Thymus (tissue), 11 donors: ENCODE data around the gene ANKS1B. TPM values are rescaled to one million over a fixed set of nuclear protein-coding genes. Genes with fewer than 3 reads are reported as not detected.

ENCODE experiments used
- DNase-seq, 9 donors: peaks; one replicate each; pipeline ENCODE4 v3.0.0-alpha.2; 2013; ENCODE audit warnings: low spot score in 9 of 9, low read depth in 6 of 9, missing footprints in 1 of 9
- H3K27ac ChIP-seq, 2 donors: one replicate each; pipeline ENCODE4 v1.5.1; 2013; ENCODE audit warnings: control low read depth in 1 of 2, low read depth in 1 of 2, low read length in 1 of 2, mild to moderate bottlenecking in 1 of 2, moderate library complexity in 1 of 2
- H3K27me3 ChIP-seq, 2 donors: one replicate each; pipeline ENCODE4 v1.5.1; 2013; ENCODE audit warnings: low read length in 1 of 2; ENCODE audit not compliant: control insufficient read depth in 2 of 2, insufficient read depth in 1 of 2
- H3K36me3 ChIP-seq, 2 donors: one replicate each; pipeline ENCODE4 v1.5.1; 2013; ENCODE audit warnings: low read length in 1 of 2, mild to moderate bottlenecking in 1 of 2, moderate library complexity in 1 of 2; ENCODE audit not compliant: control insufficient read depth in 2 of 2, insufficient read depth in 2 of 2
- H3K4me1 ChIP-seq, 2 donors: one replicate each; pipeline ENCODE4 v1.5.1; 2013; ENCODE audit warnings: low read length in 2 of 2; ENCODE audit not compliant: control insufficient read depth in 2 of 2, insufficient read depth in 2 of 2
- H3K4me3 ChIP-seq, 2 donors: one replicate each; pipeline ENCODE4 v1.5.1; 2013; ENCODE audit warnings: low read length in 2 of 2, control low read depth in 1 of 2, mild to moderate bottlenecking in 1 of 2
- H3K9me3 ChIP-seq, 2 donors: one replicate each; pipeline ENCODE4 v1.5.1; 2013; ENCODE audit warnings: low read length in 1 of 2, mild to moderate bottlenecking in 1 of 2; ENCODE audit not compliant: control insufficient read depth in 2 of 2, insufficient read depth in 1 of 2
- WGBS: extraction: QIAGEN DNeasy Blood & Tissue Kit; methylation state at CpG from one replicate; pipeline ENCODE4 v1.1.7; 2013; 5-methylcytosine and 5-hydroxymethylcytosine counted together
- polyA plus RNA-seq: library from polyadenylated mRNA; stranded (reverse); fragments of 200-250 nt; gene quantifications from one replicate; pipeline ENCODE4 v1.2.3, GENCODE V29; 2013
- total RNA-seq: library from RNA; stranded (reverse); fragments of 120-200 nt; gene quantifications from one replicate; pipeline ENCODE4 v1.2.4, GENCODE V29; 2013
- donor health status: healthy.

Gene ANKS1B
- total and polyA plus RNA-seq, 2 donors, result 3.5 to 4.9 TPM

DNA sequence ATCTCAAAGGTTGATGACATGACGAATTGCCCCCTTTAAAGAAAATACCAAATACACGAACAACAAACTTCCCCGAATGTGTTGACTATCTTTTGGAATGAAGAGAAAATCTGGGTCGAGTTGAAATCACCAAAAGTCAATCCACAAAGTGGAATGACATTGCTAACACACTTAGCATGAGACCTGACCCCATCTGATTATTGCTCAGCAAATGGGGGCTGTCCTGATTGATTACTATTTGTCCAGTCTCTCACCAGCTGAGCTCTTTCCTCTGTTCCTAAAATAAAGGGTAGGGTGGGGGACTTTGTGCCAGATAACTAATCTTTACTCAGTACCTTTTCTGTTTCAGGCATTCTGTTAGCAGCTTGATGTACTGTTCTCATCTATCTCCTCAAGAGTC is 1116.2 kb downstream of the ANKS1B start:
- 77% methylated on average over 4 of the region's 4 CpGs for WGBS

DNA sequence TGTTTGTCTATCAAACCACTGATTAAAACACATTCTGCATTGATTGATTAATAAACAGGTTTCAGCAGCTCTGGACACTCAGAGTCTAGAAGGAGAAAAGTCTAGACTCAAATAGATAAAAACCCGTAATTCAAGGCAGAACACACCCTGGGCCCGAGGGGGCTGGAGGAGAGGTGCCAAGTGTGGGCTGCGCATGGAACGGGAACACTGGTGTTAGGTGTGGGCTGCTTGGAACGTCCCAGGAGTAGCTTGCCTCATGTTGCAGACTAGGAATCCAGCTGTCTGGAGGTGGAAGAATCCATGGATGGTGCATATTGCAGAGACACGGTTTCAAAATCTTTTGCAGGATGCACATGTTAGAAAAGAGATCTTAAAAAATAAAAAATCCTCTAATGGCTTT is 1116.7 kb downstream of the ANKS1B start:
- DNase-seq, result no peak
- WGBS, result 86% methylated on average over 6 of the region's 6 CpGs
- Histone ChIP-seq H3K4me3 (no peak overlapping the region), H3K4me1 (no peaks in the 10 kb centered on the region), H3K27ac (no peak overlapping the region), H3K36me3 (no peaks in the 10 kb centered on the region), H3K27me3 (no peaks in the 10 kb centered on the region), H3K9me3 (no peaks in the 10 kb centered on the region)

More for the DNA sequence above, 1116.2 kb downstream of the ANKS1B start:
- no peak overlapping the region for H3K4me3 ChIP-seq
- H3K27me3 ChIP-seq, result no peaks in the 10 kb centered on the region
- no peaks in the 10 kb centered on the region for H3K36me3 ChIP-seq
- no peaks in the 10 kb centered on the region for H3K4me1 ChIP-seq
- H3K27ac ChIP-seq, result no peak overlapping the region
- H3K9me3 ChIP-seq, result no peaks in the 10 kb centered on the region
- no peak for DNase-seq

DNA sequence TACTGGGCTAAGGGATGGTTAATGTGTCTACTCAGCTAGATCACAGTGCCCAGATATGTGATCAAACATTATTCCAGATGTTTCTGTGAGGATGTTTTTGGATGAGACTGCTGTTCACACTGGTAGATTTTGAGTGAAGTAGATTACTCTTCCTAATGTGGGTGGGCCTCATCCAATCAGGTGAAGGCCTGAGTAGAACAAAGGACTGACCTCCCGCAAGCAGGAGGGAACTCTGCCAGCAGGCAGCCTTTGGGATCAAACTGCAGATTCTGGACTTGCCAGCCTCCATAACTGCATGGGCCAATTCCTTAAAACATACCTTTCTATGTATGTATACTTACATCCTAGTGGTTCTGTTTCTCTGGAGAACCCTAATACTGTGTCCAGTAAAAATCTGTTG is 1120.4 kb downstream of the ANKS1B start:
- Histone ChIP-seq H3K9me3 (no peaks in the 10 kb centered on the region), H3K27ac (no peak overlapping the region), H3K4me3 (no peak overlapping the region), H3K27me3 (no peaks in the 10 kb centered on the region), H3K4me1 (no peaks in the 10 kb centered on the region), H3K36me3 (no peaks in the 10 kb centered on the region)
- DNase-seq, result no peak
- 96% methylated on average over 1 of the region's 1 CpG for WGBS

DNA sequence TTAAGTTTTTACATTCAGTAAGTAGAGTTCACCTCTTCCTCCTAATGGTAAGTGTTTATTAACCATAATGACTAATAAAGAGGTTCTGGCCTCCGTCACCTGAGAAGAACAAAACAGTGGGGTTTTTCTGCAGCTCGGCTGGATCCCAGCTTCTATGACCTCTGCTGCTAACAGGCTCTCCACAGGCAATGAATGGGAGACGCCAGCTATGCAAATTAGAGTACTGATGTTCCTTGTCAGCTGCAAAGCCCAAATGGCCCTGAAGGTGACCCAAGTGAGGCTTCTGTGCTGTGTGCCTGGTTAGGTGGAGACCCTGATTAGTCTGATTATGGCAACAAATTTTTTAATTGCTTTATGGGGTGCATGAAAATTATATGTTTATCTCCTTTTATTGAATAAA is 1121.6 kb downstream of the ANKS1B start:
- no peaks in the 10 kb centered on the region for H3K4me1 ChIP-seq
- no peaks in the 10 kb centered on the region for H3K27me3 ChIP-seq
- no peak for DNase-seq
- H3K36me3 ChIP-seq, result no peaks in the 10 kb centered on the region
- H3K9me3 ChIP-seq, result no peaks in the 10 kb centered on the region
- no peak overlapping the region for H3K27ac ChIP-seq
- H3K4me3 ChIP-seq, result no peak overlapping the region
- 61% methylated on average over 3 of the region's 3 CpGs for WGBS

DNA sequence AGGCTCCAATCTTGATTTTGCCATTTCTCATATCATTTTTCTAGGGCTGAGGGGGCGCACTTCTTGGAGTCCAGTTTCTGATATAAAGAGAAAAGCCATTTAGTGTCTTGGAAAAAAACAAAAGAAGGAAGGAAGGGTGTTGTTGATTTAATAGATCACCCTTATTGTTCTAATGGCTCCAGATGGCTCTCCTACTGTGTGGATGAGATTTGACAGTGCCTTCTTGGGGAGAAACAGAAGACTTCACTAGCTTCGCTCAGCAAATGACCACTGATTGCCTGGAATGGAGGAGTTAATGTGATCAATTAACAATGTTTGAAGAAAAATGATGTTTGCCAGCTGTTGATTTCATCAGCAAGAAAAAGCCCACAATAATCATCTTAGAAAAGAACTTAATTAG is 1123.5 kb downstream of the ANKS1B start:
- Histone ChIP-seq H3K27me3 (no peaks in the 10 kb centered on the region), H3K4me1 (no peaks in the 10 kb centered on the region), H3K27ac (no peak overlapping the region), H3K36me3 (no peaks in the 10 kb centered on the region), H3K4me3 (no peak overlapping the region), H3K9me3 (no peaks in the 10 kb centered on the region)
- 70% methylated on average over 2 of the region's 2 CpGs for WGBS
- DNase-seq, result no peak

DNA sequence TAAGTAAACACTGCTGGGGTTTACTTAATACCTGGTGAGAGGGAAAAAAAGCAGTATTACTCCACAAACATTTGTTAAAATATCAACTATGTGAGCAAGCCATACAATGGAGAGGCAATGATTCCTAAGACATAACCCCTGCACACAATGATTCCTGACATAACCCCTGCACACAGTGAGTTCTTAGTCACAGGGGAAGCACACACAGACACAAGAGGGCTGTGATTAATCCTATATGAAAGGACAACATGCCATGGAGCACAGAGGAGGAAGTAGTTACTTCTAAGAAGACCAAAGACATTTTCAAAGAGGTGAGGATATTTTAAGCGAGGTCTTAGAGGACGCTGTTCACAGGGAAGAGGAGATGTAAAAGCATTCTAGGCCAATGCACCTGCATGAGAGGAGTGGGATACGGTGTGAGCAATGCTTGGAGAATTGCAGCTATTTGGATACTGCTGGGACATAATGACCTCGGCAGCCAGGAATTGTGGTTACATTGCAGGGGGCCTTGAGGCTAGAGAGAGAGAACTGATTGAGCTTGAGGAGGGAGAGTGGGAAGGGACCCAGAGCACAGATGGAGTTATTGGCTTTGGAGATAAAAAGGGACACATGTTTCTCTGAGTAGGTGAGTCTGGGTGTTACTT is 1127.7 kb downstream of the ANKS1B start:
- 39% methylated on average over 4 of the region's 4 CpGs for WGBS
- Histone ChIP-seq H3K27me3 (no peaks in the 10 kb centered on the region), H3K36me3 (no peaks in the 10 kb centered on the region), H3K9me3 (no peaks in the 10 kb centered on the region), H3K4me3 (no peak overlapping the region), H3K27ac (no peak overlapping the region), H3K4me1 (no peaks in the 10 kb centered on the region)
- no peak for DNase-seq

DNA sequence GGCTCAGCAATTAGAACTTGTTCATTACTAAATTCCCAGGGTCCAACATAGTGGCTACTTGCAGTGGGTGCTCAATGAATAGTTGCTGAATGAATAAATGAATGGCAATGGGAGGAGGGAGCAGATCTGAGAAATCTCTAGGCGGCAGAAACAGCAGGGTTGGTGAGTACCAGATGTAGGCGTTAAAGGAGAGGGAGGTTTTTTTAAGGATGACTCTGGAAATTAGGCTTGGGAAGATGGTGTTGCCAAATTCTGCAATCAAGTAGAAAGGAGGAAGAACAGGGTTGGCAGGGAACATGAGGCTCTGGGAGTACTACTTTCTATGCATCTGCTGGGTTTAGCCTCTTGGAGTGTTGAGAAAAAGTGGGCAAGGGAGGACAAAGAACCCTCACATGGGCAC is 1132.6 kb downstream of the ANKS1B start:
- no peak for DNase-seq
- H3K4me3 ChIP-seq, result no peak overlapping the region
- no peak overlapping the region for H3K27ac ChIP-seq
- H3K36me3 ChIP-seq, result no peaks in the 10 kb centered on the region
- no peaks in the 10 kb centered on the region for H3K4me1 ChIP-seq
- H3K27me3 ChIP-seq, result no peaks in the 10 kb centered on the region
- H3K9me3 ChIP-seq, result no peaks in the 10 kb centered on the region
- 90% methylated on average over 2 of the region's 2 CpGs for WGBS

DNA sequence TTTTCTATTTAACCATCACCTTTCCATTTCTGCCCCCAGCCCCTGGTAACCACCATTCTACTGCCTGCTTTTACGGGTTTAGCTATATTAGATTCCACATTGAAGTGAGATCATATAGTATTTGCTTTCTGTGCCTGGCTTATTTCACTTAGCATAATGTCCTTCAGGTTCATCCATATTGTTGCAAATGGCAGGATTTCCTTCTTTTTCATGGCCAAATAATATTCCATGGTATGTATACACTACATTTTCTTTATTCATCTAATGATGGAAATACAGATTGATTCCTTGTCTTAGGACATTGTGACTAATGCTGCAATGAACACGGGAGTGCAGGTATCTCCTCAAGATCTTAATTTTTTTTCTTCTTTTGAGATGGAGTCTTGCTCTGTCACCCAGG is 1137.5 kb downstream of the ANKS1B start:
- WGBS, result 96% methylated on average over 2 of the region's 2 CpGs
- Histone ChIP-seq H3K9me3 (no peaks in the 10 kb centered on the region), H3K27me3 (no peaks in the 10 kb centered on the region), H3K27ac (no peak overlapping the region), H3K4me3 (no peak overlapping the region), H3K36me3 (no peaks in the 10 kb centered on the region), H3K4me1 (no peaks in the 10 kb centered on the region)
- no peak for DNase-seq

DNA sequence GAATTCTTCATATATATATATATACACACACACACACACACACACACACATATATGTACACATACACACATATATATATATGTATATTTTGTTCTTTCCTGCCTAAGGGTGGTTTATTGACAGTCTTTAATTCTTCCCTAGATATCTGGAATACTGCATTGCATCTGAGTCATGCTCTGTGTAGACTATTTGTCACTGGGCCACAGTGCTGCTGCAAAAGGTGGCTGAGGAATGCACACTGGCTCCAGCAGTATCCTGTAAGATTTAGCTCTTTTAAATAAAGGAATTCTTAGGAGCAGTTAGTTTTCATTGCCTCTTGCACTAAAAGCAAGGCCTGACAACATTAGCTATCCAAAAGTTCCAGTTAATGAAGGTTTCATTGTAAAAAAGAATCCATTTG is 1138.8 kb downstream of the ANKS1B start:
- Histone ChIP-seq H3K4me3 (no peak overlapping the region), H3K27ac (no peak overlapping the region), H3K4me1 (no peaks in the 10 kb centered on the region), H3K36me3 (no peaks in the 10 kb centered on the region), H3K9me3 (no peaks in the 10 kb centered on the region), H3K27me3 (no peaks in the 10 kb centered on the region)
- no peak for DNase-seq

DNA sequence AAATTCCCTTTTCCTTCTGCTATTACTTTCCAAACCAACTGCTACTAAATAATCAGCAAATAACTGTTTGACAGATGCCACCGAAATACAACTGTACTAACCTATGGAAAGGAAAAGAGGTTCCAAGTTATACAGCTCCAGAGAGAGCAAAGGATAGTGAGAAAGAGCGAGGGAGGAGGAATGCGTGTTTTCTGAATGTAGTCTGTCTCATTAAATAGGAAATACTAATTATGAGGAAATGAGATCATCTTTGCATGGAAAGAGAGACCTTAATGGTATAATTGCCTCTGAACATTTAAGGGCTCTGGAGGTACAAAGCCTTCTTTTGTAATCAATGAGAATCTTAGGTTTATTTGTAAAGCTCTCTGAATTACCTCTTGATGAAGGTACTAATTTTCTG is 1144.4 kb downstream of the ANKS1B start:
- Histone ChIP-seq H3K9me3 (no peaks in the 10 kb centered on the region), H3K27me3 (no peaks in the 10 kb centered on the region)
- 91% methylated on average over 3 of the region's 3 CpGs for WGBS

More for the DNA sequence above, 1144.4 kb downstream of the ANKS1B start:
- no peak overlapping the region for H3K27ac ChIP-seq
- H3K36me3 ChIP-seq, result no peaks in the 10 kb centered on the region
- no peak for DNase-seq
- no peaks in the 10 kb centered on the region for H3K4me1 ChIP-seq
- H3K4me3 ChIP-seq, result no peak overlapping the region
